NCI-H2107 (cell line): Measurements from ENCODE around the gene AP4E1.
"Not testable (repeated sequence)": the region's sequence is repeated elsewhere in the genome, so short reads cannot be mapped to it uniquely, and the experiment has no call there.

Experiments used
- DNase-seq: peaks from one replicate; lab custom pipeline; 2025; lab: John Stamatoyannopoulos, UW

Gene AP4E1

GRCh38 chr15:51024735-51025453 lies 116.4 kb downstream of the AP4E1 start:
- no peak for DNase-seq

- DNase-seq: no peak
These were observed 117.0 kb downstream of the AP4E1 start for GRCh38 chr15:51025454-51025846.

- DNase-seq: no peak
These were observed 122.3 kb downstream of the AP4E1 start for GRCh38 chr15:51030649-51031316.

GRCh38 chr15:51037474-51037873 lies 129.0 kb downstream of the AP4E1 start:
- DNase-seq: not testable (repeated sequence)

- no peak for DNase-seq
These were observed 129.9 kb downstream of the AP4E1 start for GRCh38 chr15:51038162-51038973.

GRCh38 chr15:51038974-51039319 lies 130.5 kb downstream of the AP4E1 start:
- no peak for DNase-seq

GRCh38 chr15:51044037-51044727 lies 135.7 kb downstream of the AP4E1 start:
- no peak for DNase-seq

GRCh38 chr15:51046016-51046415 lies 137.5 kb downstream of the AP4E1 start:
- DNase-seq: no peak

GRCh38 chr15:51046799-51047449 lies 138.4 kb downstream of the AP4E1 start:
- no peak for DNase-seq

GRCh38 chr15:51048308-51048707 lies 139.8 kb downstream of the AP4E1 start:
- DNase-seq: no peak

- no peak for DNase-seq
These were observed 140.6 kb downstream of the AP4E1 start for GRCh38 chr15:51049081-51049480.

- DNase-seq: no peak
These were observed 143.3 kb downstream of the AP4E1 start for GRCh38 chr15:51051776-51052175.

- DNase-seq: no peak
These were observed 145.1 kb downstream of the AP4E1 start for GRCh38 chr15:51053571-51053970.

GRCh38 chr15:51054535-51054934 lies 146.1 kb downstream of the AP4E1 start:
- DNase-seq: no peak
